HG03521 (cell line): ENCODE results near the gene KCTD20.
"Not testable (repeated sequence)": the region's sequence is repeated elsewhere in the genome, so short reads cannot be mapped to it uniquely, and the experiment has no call there.

Experiments
- ATAC-seq: cut with Tn5 transposase; IDR thresholded peaks from one replicate; pipeline ENCODE4 v1.9.1; 2021; ENCODE audit warnings: mild to moderate bottlenecking, moderate library complexity; ENCODE audit not compliant: unreplicated experiment

The KCTD20 gene

GRCh38 chr6:36443471-36444428, 950 bp downstream of the KCTD20 start:
- ATAC-seq: peak; percentile 3

GRCh38 chr6:36444470-36444869, 1.7 kb downstream of the KCTD20 start:
- no peak for ATAC-seq

DNA sequence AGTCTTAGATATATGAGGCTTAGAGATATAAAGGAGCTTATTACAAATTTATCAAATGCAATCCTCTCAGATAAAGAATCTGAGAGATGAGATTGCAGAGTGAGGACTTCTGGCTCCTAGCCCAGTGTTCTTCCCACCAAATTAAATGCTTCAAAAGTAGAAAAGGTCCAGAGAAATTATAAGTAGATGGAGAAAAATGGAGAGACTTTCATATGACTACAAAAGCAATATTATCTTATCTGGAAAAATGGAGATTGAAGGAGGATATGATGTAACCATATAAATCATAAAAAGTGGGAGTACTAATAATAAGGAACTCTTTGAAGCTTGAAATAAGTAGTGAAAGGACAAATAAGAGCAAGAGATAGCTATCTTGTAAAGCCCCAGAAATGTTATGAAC, 2.8 kb downstream of the KCTD20 start:
- ATAC-seq: no peak

DNA sequence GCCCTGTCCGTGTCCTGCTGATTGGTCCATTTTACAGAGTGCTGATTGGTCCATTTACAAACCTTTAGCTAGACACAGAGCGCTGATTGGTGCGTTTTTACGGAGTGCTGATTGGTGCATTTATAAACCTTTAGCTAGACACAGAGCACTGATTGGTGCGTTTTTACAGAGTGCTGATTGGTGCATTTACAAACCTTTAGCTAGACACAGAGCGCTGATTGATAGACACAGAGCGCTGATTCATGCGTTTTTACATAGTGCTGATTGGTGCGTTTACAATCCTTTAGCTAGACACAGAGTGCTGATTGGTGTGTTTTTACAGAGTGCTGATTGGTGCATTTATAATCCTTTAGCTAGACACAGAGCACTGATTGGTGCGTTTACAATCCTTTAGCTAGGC, 6.4 kb downstream of the KCTD20 start:
- ATAC-seq: not testable (repeated sequence)

GRCh38 chr6:36452897-36453296, 10.1 kb downstream of the KCTD20 start:
- not testable (repeated sequence) for ATAC-seq

DNA sequence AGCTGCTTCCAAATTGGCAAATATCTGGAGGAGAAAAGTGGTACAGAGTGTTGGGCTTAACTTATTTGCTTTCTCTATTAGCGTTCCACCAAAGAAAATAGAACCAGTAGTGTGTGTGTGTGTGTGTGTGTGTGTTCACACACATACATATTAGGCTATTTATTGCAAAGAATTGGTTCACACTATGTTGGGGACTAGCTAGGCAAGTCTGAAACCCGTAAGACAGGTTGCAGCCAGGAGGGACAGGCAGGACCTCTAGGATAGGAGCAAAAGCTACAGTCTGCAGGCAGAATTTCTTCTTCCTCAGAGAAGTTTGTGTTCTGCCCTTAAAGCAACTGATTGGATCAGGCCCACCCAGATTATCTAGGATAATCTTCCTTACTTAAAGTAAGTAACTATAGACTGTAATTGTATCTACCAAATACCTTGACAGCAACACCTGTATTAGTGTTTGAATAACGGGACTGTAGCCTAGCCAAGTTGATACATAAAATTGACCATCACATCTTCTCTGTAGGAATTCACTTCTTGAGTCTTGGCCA, 12.8 kb downstream of the KCTD20 start:
- no peak for ATAC-seq

GRCh38 chr6:36459501-36459900, 16.7 kb downstream of the KCTD20 start:
- ATAC-seq: no peak

DNA sequence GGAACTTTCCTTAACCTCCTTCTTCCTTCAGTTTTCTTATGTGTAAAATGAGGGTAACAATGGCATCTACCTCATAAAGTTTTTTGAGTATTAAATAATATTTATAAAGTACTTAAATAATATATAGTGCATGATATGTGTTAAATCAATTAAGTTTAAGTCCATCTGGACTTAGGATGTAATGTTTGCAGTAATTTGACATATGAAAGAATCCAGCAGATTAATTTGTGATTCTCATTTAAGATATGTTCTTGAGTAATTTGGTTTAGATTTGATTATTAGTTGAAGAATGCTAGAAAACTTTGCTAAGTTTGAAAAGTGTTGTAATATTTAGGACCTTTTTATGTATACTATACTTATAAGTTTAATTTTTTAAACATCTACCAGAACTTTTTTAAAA, 18.1 kb downstream of the KCTD20 start:
- ATAC-seq: no peak

GRCh38 chr6:36461646-36462045, 18.8 kb downstream of the KCTD20 start:
- ATAC-seq: no peak

GRCh38 chr6:36463676-36464075, 20.9 kb downstream of the KCTD20 start:
- no peak for ATAC-seq

- no peak for ATAC-seq
Observed at GRCh38 chr6:36464233-36464632, 21.4 kb downstream of the KCTD20 start.

- no peak for ATAC-seq
Observed at GRCh38 chr6:36467625-36468024, 24.8 kb downstream of the KCTD20 start.

DNA sequence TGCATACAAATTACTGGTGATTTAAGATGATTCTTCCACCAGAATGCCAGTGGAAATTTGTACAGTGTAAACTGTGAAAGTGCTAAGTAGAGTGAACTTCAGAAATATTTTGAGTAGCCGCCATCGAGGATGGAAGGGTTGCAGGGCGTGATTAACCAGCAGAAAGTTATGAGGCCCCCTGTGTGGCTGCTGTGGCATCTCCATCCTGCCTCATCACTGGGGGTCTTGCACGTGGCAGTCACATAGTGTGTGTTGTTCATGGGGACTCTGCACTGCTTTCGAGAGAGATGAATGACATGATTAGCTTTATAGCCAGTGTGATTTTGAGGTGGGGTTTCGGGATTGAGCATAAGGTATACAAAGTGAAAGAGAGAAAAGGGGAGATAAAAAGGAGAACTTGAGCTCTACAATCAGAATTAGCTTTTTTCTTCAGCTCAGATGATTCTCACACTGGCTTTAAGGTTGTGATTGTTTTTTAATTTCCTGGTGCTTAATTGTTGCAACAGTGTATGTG, 26.4 kb downstream of the KCTD20 start:
- no peak for ATAC-seq

GRCh38 chr6:36469946-36470345, 27.1 kb downstream of the KCTD20 start:
- ATAC-seq: no peak

GRCh38 chr6:36478051-36478526, 35.3 kb downstream of the KCTD20 start:
- ATAC-seq: no peak

- ATAC-seq: no peak
Observed at GRCh38 chr6:36479256-36479655, 36.5 kb downstream of the KCTD20 start.

DNA sequence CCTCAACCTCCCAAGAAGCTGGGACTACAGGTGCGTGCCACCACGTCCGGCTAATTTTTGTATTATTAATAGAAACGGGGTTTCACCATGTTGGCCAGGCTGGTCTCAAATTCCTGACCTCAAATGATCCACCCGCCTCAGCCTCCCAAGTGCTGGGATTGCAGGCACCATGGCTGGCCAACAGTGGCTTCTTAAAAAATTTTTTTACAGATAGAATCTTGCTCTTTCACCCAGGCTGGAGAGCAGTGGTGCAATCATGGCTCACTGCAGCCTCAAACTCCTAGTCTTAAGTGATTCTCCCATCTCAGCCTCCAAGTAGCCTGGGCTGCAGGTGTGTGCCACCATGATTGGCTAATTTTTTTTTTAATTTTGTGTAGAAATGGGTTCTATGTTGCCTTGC, 40.5 kb downstream of the KCTD20 start:
- ATAC-seq: not testable (repeated sequence)

DNA sequence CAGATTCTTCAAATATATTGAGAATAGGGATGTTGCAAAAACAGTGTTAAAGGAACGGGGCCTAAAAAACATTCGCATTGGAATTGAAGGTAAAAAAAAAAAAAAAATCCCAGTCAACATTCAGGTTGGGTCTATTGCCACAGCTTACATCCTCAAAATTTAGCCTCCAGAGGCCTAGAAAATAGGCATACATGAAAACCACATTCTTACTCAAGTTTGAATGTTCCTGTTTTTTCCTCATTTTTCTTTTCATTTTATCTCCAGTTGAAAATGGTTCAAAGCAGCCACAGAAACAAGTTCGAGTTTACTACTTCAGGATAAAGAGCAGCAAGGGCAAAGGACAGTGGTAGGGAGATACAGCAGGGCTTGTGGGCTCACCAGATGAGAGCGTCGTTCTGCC, 41.9 kb downstream of the KCTD20 start:
- ATAC-seq: no peak

DNA sequence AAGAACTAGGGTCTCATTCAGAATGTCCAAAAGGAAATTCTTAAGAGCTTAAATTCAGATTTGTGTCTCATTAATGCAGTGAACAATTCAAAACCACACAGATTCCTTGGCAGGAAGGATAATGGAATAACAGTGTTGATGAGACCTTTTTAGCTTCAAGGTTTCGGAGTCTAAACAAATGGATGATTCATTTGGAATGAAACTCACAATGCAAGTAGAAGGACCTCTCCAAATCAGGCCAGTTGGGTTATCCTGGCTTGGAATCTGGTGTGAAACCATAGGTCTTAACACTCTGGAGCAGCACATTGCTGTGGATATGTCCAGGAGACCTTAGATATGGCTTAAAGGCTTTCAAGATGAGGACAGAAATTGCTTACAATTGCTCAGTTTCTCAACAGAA, 44.9 kb downstream of the KCTD20 start:
- no peak for ATAC-seq

GRCh38 chr6:36488221-36488620, 45.4 kb downstream of the KCTD20 start:
- no peak for ATAC-seq

- ATAC-seq: no peak
Observed at GRCh38 chr6:36489426-36489825, 46.6 kb downstream of the KCTD20 start.

DNA sequence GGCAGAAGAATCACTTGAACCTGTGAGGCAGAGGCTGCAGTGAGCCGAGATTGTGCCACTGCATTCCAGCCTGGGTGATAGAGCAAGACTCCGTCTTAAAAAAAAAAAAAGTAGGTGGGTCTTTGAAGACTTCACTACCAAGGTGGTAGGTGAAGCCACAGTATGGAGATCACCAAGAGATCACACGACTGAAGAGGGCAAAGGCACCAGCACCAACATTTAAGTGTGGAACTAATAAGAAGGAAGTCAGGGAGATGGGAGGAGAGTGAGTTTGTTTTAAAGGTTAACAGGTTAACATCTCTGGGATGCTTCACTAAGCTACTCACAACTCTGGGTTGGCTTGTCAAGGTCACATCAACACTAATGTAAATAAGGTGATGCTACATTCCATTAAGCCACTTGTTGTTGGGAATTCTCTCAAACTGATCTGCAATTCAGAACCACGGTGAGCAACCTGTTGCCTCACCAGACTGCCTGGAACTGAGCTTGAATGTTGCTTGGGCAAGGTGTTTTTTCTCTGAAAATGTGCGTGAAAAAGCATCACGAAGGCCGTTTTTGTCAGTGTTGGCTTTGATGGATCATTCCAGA, 48.7 kb downstream of the KCTD20 start:
- ATAC-seq: no peak
